GM10847 (cell line): Measurements from ENCODE around the gene RPSA.

Experiments
- POLR2A ChIP-seq: IDR thresholded peaks from 2 replicates; pipeline ENCODE4 v1.6.1; 2011; ENCODE audit not compliant: insufficient read length; ENCODE audit errors: extremely low read depth

RPSA gene

GRCh38 chr3:39434574-39434973 lies 28.1 kb downstream of the RPSA start:
- no peak for TF ChIP-seq POLR2A

GRCh38 chr3:39435006-39435748 lies 28.7 kb downstream of the RPSA start:
- no peak for TF ChIP-seq POLR2A

DNA sequence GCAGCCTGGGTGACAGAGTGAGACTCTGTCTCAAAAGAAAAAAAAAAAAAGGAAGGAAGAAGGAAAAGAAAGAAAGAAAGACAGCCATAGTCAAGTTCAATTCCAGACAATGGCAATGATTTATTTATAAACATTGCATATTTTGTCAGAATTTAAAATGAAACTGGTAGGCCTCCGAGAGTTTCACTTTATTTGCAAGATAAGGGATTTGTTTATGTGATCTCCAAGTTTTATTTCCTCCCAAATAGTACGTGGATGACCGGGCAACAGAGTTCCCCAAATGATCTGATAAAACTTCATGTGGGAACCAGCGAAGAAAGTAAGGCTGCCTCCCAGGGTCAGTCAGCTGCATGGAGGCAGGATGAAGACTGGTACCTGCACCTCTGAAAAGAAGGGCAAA lies 32.4 kb downstream of the RPSA start:
- no peak for TF ChIP-seq POLR2A

DNA sequence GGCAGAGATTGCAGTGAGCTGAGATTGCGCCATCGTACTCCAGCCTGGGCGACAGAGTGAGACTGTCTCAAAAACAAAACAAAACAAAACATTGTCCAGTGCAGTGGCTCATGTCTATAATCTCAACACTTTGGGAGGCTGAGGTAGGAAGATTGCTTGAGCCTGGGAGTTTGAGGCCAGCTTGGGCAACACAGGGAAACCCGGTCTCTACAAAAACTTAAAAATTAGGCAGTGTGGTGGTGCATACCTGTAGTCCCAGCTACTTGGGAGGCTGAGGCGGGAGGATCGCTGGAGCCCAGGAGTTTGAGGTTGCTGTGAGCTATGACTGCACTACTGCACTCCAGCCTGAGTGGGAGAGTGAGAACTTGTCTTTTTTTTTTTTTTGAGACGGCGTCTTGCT lies 33.8 kb downstream of the RPSA start:
- TF ChIP-seq POLR2A = no peak

- TF ChIP-seq POLR2A = no peak
Measured at GRCh38 chr3:39443530-39443929, 37.0 kb downstream of the RPSA start.

DNA sequence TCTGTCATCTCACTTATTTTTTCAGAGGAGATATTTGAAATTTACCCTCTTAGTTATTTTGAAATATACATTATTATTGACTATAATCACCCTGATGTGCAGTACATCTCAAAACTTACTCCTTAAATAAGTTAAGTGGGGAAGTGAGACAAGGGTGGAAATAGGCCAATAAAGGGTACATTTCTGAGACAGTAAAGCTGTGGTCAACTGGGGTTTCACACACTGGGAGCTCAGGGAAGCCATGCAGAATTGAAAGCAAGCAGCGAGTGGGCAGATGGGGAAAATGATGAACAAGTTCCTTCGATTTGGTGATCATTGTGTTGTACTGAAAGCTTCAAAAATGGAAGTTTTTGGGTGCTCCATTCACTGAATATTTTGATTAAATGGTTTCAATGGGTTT lies 39.4 kb downstream of the RPSA start:
- no peak for TF ChIP-seq POLR2A

DNA sequence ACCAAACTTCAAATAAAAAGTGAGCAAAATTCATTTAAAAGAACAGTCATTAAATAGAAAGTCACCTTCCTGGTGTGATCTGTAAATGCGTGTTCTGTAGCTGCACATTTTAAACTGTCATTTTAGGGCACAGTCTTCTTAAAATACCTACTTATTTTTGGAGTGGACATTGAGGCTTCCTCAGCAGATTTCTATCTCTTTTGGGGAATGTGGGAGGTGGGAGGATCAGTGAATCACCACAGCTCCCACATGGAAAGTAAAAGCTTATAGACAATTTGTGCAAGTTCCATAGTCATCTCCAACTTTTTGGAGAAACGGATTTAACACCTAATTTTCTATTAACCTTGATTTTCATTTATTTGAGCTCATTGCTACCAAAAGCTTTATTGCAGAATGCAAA lies 39.9 kb downstream of the RPSA start:
- TF ChIP-seq POLR2A = no peak

DNA sequence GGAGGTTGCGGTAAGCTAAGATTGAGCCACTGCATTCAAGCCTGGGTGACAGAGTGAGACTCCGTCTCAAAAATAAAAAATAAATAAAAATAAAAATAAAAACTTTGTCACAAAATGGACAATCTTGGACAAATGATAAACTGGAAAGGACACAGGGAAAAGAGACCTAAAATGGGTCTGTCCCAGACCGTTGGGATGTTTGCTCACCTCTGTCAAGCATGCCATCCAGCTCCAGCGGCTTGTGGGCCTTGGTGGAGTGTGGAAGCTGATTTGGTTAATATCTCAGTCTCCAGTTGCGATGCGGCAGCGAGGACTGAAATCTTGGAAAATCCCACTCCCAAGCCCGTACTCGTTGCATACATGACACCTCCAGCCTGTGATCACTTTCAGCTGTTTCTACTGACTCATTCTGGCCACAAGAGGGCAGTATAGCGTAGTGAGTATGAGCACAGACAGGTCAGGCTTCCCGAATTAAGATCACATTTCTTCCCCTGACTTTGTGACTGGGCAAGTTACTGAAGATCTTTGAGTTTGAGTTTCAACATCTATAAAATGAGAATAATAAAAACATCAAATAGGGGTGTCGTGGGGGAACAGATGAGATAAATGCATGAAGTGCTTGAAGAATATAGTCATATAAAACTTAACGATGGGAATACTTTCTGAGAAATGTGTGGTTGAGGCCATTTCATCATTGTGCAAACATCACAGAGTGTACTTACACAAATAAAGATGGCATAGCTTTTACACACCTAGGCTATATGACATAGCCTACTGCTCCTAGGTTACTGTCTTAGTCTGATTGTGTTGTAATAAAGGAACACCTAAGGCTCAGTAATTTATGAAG lies 41.3 kb downstream of the RPSA start:
- no peak for TF ChIP-seq POLR2A

DNA sequence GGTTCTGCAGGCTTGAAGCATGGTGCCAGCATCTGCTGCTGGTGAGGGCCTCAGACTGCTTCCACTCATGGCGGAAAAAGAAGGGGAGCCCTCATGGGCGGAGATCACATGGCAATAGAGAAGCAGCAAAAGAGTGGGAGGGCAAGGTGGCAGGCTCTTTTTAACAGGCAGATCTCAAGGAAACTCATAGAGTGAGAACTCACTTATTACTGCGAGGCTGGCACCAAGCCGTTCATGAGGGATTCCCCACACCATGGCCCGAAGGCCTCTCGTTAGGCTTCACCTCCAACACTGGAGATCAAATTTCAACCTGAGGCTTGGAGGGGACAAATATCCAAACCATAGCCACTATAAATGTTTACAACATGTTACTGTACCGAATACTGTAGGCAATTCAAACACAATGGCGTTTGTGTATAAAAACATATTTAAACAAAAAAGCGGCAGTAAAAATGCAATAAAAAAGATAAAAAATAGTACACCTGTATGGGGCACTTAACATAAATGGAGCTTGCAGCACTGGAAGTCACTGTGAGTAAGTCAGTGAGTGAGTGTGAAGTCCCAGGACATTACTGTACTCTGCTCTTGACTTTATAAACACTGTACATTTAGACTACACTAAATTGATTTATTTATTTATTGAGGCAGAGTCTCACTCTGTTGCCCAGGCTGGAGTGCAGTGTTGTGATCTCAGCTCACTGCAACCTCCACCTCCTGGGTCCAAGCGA lies 42.1 kb downstream of the RPSA start:
- no peak for TF ChIP-seq POLR2A

DNA sequence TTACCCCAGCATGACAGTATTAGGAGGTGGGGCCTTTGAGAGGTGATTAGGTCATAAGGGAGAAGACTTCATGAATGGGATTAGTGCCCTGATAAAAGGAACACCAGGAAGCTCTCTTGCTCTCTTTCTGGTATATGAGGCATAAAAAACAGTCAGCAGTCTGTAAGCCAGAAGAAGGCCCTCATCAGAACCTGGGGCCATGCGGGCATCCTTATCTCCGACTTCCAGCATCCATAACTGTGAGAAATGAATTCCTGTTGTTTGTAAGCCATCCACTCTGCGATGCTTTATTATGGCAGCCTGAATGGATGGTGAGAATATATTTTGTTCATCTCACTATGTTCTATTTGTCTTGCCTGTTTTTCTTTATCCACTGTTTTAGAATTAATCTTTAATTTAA lies 43.3 kb downstream of the RPSA start:
- TF ChIP-seq POLR2A = no peak

DNA sequence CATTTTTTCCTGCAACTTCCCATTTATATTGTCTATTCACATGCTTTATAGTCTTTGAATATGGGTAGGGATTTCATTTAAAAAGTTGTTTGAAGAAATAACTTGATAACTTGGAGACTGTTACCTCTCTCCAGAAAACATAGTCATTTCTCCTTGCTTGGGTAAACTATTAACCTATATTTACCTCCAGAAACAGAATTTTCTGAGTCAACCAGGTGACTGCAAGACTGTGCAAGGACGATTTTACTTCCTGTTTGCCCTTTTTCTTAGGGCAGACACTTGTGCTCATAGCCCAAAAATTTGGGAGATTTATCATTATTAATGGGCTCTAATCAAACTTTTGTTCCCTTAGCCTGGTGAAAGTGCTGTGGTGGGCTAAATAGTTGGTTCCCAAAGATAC lies 46.6 kb downstream of the RPSA start:
- TF ChIP-seq POLR2A = no peak

DNA sequence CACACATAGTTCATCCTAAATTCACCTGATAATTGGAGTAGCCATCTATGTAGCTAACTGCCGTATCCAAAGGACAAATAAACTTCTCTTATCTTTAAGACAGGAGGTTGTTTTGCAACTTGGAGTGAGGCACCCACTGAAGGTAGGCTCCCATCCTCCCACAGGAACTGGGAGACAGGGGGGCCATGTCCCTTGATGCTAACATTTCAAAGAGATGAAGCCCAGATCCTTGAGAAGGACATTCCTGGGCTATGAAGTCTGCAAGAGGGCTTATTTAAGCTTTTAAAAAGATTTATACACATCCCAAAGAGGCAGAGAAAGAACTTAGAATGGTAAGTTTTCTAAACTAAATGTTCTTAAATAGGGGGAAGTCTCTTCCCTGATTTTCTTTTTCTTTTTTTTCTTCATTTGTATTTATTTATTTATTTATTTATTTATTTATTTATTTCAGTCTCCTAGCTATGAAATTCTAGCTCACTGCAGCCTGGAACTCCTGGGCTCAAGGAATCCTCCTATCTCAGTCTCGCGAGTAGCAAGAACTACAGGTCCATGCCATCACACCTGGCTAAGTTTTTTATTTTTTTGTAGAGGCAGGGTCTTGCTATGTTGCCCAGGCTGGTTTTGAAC lies 48.2 kb downstream of the RPSA start:
- TF ChIP-seq POLR2A = no peak

GRCh38 chr3:39456159-39456558 lies 49.6 kb downstream of the RPSA start:
- no peak for TF ChIP-seq POLR2A

DNA sequence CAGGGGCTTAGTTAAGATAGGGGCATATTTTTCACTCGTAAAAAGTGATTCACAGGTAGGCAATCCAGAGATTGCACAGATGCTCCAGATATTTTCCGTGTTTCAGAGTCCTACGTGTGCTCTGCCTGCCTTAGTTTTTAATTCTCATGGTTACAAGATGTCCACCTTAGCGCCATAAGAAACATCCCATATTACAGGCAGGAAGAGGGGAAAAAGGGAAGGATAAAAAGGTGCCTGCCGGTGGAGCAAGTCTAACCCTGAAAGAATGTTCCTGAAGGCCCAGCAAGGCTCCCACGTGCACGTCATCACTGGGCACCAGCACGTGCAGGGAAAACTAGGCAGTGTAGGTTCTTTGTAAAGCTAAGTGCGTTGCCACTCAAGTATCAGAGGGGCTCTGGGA lies 50.8 kb downstream of the RPSA start:
- TF ChIP-seq POLR2A = no peak

DNA sequence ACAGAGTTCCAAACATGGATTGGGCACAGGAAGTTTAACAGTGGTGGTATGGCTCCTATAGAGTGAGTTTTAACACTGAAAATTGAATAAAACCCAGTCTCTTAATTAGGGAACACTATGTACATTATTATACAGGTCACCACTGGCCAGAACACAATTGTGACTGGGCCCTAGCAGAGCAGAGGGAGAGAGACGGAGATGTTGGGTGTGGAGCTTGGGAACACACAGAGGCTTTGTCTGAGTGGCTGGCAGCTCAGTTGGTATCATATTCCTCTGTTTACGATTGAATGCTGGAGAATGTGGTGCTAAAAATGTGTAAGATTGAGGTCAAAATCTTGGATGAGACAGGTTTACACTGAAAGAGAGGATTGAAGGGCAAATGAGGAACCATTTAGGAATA lies 54.2 kb downstream of the RPSA start:
- no peak for TF ChIP-seq POLR2A
